Gastrocnemius medialis (tissue), 4 donors: ENCODE data around the gene GRID2.

Experiments
- CTCF ChIP-seq, 5 experiments: fragments of 450-650 bp in 3 of 5; fragments of 200-600 bp in 2 of 5; sonication (generic) in 2 of 5; IDR thresholded peaks in 4 of 5; conservative IDR thresholded peaks in 1 of 5; 1 replicate in 4 of 5; 2 replicates in 1 of 5; pipeline ENCODE4 v1.5.1; 2016 to 2019; ENCODE audit warnings: antibody characterized with exemption in 5 of 5, mild to moderate bottlenecking in 3 of 5, moderate library complexity in 3 of 5
- POLR2A ChIP-seq, 2 donors: fragments of 450-650 bp; IDR thresholded peaks; one replicate each; pipeline ENCODE4 v1.6.1; 2017; ENCODE audit warnings: antibody characterized with exemption in 2 of 2, mild to moderate bottlenecking in 2 of 2, moderate library complexity in 2 of 2

GRCh38 chr4:92535599-92535998, 231.8 kb downstream of the GRID2 start:
- no peak for TF ChIP-seq CTCF (IDR thresholded peaks at IDR 0.05 in 4 of 5, conservative IDR thresholded peaks at IDR 0.05 in 1 of 5)
- TF ChIP-seq POLR2A (IDR thresholded peaks at IDR 0.05), result no peak
